NCI-H2171 treated with DMSO at 0.1 percent for 48 hours (cell line): ENCODE measurements around the gene GPC2.
A peak's percentile ranks its signal among the peaks of the same experiment; 100 is the strongest.
"Not testable (repeated sequence)": the region's sequence is repeated elsewhere in the genome, so short reads cannot be mapped to it uniquely, and the experiment has no call there.

Experiments used
- DNase-seq: peaks from one replicate; lab custom pipeline; 2025; lab: John Stamatoyannopoulos, UW

GPC2 gene

GRCh38 chr7:100152404-100152803 lies 24.8 kb downstream of the GPC2 start:
- no peak for DNase-seq

DNA sequence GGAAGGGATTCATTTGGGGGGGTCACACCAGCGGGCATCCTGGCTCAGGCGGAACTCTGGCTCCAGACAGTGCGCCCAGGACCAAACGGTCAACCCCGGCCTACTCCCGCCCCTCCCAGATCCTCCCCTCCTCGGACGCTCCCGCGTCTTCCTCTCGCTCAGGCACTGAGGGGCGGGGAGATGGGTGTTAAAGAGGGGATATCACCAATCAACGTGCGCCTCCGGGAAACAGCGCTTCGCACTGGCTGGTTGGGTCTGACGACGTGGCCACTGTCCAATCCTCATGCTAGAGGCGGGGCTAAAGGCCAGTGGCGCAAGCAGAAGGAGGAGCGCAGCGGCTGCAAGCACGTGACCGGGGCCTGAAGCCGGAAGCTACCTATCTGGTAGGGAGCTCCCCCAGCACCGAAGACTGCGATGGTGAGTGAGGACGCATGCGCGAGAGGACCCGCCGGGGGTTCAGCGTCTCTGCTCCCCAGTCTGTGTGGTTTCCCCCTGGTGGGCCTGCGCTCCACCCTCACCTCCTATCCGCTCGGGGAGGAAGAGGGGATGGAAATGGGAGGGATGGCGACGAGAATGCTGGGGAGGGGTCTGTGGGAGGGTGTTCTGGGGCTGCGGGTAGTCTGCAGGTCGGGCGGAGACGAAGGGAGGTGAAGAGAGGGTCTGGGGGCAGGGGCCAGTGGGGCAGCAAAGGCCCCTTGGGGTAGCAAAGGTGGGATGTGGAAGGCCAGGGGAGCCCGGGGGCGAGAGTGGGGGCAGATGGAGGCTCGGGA lies 28.4 kb downstream of the GPC2 start, which contains the start of gene LAMTOR4:
Gene LAMTOR4 (plus strand): TSS at position 360 of the 770 bp plus-strand sequence. CDS start 55 bp downstream, at position 415.
- DNase-seq = peak; percentile 98

- no peak for DNase-seq
Measured at GRCh38 chr7:100148225-100148558, 29.0 kb downstream of the GPC2 start.

DNA sequence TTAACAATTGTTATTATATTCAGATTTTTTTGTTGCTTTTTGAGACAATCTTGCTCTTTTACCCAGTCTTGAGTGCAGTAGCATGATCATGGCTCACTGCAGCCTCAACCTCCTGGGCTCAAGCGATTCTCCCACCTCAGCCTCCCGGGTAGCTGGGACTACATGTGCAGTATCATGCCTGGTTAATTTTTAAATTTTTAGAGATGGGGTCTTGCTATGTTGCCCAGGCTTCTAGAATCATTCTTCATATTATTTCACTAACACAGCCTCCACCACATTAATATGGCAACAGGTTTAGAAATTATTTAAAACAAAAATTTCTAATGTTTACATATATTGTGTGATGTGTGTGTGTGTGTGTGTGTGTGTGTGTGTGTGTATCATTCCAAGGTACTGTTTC lies 29.9 kb downstream of the GPC2 start:
- DNase-seq = no peak

- not testable (repeated sequence) for DNase-seq
Measured at GRCh38 chr7:100146350-100146749, 30.8 kb downstream of the GPC2 start.

GRCh38 chr7:100142461-100142860 lies 34.7 kb downstream of the GPC2 start:
- no peak for DNase-seq

DNA sequence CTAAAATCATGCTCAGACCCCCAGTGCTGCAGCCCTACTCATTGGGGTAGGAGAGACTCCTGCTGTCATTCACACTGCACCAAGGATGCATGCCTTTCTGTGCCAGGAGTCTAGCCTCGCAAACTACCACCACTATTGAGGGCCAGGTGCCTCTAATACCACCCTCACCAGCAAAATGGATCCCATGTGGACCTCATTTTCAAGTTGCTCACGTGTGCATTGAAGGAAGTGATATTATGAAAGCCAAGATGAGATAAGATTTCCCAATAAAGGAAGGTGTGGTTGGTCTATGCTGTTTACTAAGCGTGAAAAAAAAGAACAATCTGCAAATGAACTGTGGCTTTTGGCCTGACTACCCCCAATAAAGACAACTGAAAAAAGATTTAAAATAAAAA lies 35.6 kb downstream of the GPC2 start:
- no peak for DNase-seq

GRCh38 chr7:100137851-100138760 lies 39.1 kb downstream of the GPC2 start:
- DNase-seq = peak; percentile 33

- DNase-seq = peak; percentile 71
Measured at GRCh38 chr7:100132697-100133151, 44.5 kb downstream of the GPC2 start.

GRCh38 chr7:100132126-100132525 lies 45.1 kb downstream of the GPC2 start:
- no peak for DNase-seq

- DNase-seq = peak; percentile 49
Measured at GRCh38 chr7:100130608-100131453, 46.4 kb downstream of the GPC2 start.

DNA sequence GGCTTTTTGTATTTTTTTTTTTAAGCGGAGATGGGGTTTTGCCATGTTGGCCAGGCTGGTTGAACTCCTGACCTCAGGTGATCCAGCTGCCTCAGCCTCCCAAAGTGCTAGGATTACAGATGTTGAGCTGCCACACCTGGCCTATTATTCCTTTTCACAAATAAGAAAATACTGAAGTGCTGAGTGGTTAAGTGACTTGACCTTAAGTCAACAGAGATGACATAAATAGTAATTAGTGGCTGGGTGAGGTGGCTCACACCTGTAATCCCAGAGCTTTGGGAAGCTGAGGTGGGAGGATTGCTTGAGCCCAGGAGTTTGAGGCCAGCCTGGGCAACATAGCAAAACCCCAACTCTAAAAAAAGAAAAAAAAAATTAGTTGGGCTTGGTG lies 47.0 kb downstream of the GPC2 start:
- not testable (repeated sequence) for DNase-seq

DNA sequence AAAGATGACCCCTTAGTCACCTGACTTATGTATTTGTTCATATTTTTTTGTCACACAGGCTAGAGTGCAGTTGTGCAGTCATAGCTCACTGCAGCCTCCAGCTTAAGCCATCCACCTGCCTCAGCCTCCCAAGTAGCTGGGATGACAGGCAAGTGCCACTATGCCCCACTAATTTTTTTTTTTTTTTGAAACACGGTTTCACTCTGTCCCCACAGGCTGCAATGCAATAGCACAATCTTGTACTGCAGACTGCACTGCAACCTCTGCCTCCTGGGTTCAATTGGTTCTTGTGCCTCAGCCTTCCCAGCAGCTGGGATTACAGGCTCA lies 48.6 kb downstream of the GPC2 start:
- DNase-seq = no peak

DNA sequence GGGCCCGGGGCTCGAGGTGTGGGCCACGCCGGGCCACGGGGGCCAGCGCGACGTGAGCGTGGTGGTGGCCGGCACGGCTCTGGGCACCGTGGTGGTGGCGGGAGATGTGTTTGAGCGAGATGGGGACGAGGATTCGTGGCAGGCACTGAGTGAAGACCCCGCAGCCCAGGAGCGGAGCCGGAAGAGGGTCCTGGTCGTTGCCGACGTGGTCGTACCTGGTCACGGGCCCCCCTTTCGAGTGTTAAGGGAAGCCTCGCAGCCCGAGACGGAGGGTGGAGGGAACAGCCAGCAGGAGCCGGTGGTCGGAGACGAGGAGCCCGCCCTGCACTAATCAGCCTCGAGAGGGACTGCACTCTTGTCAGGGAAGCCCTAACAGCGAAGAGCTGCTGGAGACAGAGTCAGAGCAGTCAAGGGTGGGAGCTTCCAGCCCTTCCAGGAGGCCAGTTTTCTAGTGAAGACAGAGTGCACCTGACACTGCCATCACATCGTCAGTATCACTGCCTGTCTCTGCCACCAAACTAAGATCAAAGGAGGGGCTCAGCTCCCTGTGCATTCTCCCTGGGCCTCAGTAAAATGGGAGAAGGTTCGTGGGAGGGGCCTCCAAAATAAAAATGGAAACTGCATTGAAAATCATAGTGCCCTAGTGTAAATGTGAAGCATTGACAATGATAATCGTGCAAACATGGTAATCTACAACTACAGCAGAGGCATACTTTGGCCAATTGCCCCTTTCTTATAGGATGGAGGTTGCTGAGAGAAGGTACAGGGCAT lies 49.1 kb downstream of the GPC2 start:
- peak; percentile 41 for DNase-seq

GRCh38 chr7:100126931-100127865 lies 50.0 kb downstream of the GPC2 start, which contains the start of gene MBLAC1:
Gene MBLAC1 (plus strand): TSS chr7:100126967. CDS start chr7:100127396, 429 bp downstream.
- peak; percentile 94 for DNase-seq

GRCh38 chr7:100126239-100126930 lies 50.8 kb downstream of the GPC2 start:
- DNase-seq = no peak

DNA sequence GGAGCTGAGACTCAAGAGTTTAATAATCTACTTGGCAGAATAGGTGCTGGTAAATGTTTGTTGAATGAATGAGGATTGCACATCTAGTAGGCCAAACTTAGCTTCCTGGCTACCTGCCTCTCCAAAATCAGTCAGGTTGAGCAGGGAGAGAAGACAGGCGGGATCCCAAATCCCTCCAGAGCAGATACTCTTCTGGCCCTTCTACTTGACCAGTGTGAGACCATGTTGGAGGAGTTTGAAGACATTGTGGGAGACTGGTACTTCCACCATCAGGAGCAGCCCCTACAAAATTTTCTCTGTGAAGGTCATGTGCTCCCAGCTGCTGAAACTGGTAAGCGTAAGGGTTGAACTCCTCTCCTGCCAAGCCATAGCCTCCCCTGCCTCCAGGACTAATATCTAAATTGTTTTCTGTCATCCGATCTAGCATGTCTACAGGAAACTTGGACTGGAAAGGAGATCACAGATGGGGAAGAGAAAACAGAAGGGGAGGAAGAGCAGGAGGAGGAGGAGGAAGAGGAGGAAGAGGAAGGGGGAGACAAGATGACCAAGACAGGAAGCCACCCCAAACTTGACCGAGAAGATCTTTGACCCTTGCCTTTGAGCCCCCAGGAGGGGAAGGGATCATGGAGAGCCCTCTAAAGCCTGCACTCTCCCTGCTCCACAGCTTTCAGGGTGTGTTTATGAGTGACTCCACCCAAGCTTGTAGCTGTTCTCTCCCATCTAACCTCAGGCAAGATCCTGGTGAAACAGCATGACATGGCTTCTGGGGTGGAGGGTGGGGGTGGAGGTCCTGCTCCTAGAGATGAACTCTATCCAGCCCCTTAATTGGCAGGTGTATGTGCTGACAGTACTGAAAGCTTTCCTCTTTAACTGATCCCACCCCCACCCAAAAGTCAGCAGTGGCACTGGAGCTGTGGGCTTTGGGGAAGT lies 52.6 kb downstream of the GPC2 start:
- DNase-seq = no peak

DNA sequence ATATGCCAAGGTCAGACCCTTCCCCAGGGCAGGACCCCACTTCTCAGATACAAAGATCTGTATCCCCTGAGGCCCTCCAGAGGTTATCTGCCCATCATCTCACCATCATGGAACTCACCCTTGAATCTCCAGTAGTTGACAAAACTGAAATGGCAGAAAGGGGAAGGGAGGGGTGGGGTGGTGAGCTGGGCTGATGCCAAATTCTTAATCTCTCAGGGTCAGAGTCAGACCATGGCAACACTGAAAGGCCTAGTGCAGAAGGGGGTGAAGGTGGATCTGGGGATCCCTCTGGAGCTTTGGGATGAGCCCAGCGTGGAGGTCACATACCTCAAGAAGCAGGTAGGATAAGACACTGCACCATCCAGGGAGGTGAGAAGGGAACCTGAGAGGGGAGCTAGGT lies 54.6 kb downstream of the GPC2 start:
- no peak for DNase-seq
